H9 (cell line): ENCODE results near the gene KRT85. TPM values are rescaled to one million over a fixed set of nuclear protein-coding genes. Genes with fewer than 3 reads are reported as not detected.

Source experiments
- DNase-seq: peaks from one replicate; pipeline ENCODE4 v3.0.0-alpha.2; 2017
- H2AFZ ChIP-seq: one replicate; pipeline ENCODE4 v1.6.1; 2013; ENCODE audit warnings: mild to moderate bottlenecking, low read length, control low read depth, moderate library complexity
- H2AK5ac ChIP-seq: 2 replicates; pipeline ENCODE4 v1.6.1; 2013; ENCODE audit warnings: low read length, control low read depth, mixed read lengths; ENCODE audit not compliant: insufficient read length
- H2BK120ac ChIP-seq: one replicate; pipeline ENCODE4 v1.6.1; 2013; ENCODE audit warnings: low read depth, mild to moderate bottlenecking, low read length, control low read depth, inconsistent platforms; ENCODE audit not compliant: poor library complexity, severe bottlenecking
- H2BK12ac ChIP-seq: 2 replicates; pipeline ENCODE4 v1.6.1; 2013; ENCODE audit warnings: low read length, control low read depth, mixed read lengths, low read depth; ENCODE audit not compliant: insufficient read length
- H2BK15ac ChIP-seq: 2 replicates; pipeline ENCODE4 v1.6.1; 2013; ENCODE audit warnings: low read depth, low read length, control low read depth
- H2BK20ac ChIP-seq: one replicate; pipeline ENCODE4 v1.6.1; 2013; ENCODE audit warnings: low read depth, mild to moderate bottlenecking, low read length, control low read depth, inconsistent platforms; ENCODE audit not compliant: poor library complexity, severe bottlenecking
- H2BK5ac ChIP-seq: 2 replicates; pipeline ENCODE4 v1.6.1; 2013; ENCODE audit warnings: low read length, control low read depth, mixed read lengths; ENCODE audit not compliant: insufficient read length
- H3K14ac ChIP-seq: 2 replicates; pipeline ENCODE4 v1.6.1; 2013; ENCODE audit warnings: low read length, control low read depth; ENCODE audit not compliant: insufficient read depth
- H3K18ac ChIP-seq: 2 replicates; pipeline ENCODE4 v1.6.1; 2013; ENCODE audit warnings: low read depth, mild to moderate bottlenecking, mixed read lengths, low read length, control low read depth; ENCODE audit not compliant: insufficient read length
- H3K23ac ChIP-seq: 2 replicates; pipeline ENCODE4 v1.6.1; 2013; ENCODE audit warnings: low read length, control low read depth, mixed read lengths, low read depth; ENCODE audit not compliant: insufficient read length
- H3K23me2 ChIP-seq: 2 replicates; pipeline ENCODE4 v1.6.1; 2013; ENCODE audit warnings: low read depth, mild to moderate bottlenecking, mixed read lengths, low read length, control low read depth; ENCODE audit not compliant: insufficient read length, poor library complexity, severe bottlenecking
- H3K27ac ChIP-seq: 2 replicates; pipeline ENCODE4 v1.5.1; 2013; ENCODE audit warnings: low read length, control low read depth, mixed read lengths, low read depth; ENCODE audit not compliant: insufficient read length
- H3K27me3 ChIP-seq: 2 replicates; pipeline ENCODE4 v1.6.1; 2013; ENCODE audit warnings: low read length, control low read depth, inconsistent platforms; ENCODE audit not compliant: insufficient read depth
- H3K4ac ChIP-seq: 2 replicates; pipeline ENCODE4 v1.6.1; 2013; ENCODE audit warnings: low read depth, mild to moderate bottlenecking, control low read depth, inconsistent platforms, low read length, moderate library complexity
- H3K4me1 ChIP-seq: 2 replicates; pipeline ENCODE4 v1.6.1; 2013; ENCODE audit warnings: low read length, control low read depth, inconsistent platforms; ENCODE audit not compliant: insufficient read depth
- H3K4me2 ChIP-seq: 2 replicates; pipeline ENCODE4 v1.6.1; 2013; ENCODE audit warnings: low read length, control low read depth, mixed read lengths; ENCODE audit not compliant: insufficient read length, insufficient read depth
- H3K56ac ChIP-seq: 2 replicates; pipeline ENCODE4 v1.6.1; 2013; ENCODE audit warnings: low read depth, mild to moderate bottlenecking, mixed read lengths, low read length, control low read depth; ENCODE audit not compliant: insufficient read length
- H3K79me1 ChIP-seq: 2 replicates; pipeline ENCODE4 v1.6.1; 2013; ENCODE audit warnings: low read depth, mild to moderate bottlenecking, moderate library complexity, low read length, control low read depth, inconsistent platforms; ENCODE audit not compliant: insufficient read depth, poor library complexity, severe bottlenecking
- H3K79me2 ChIP-seq: 2 replicates; pipeline ENCODE4 v1.6.1; 2013; ENCODE audit warnings: low read length, control low read depth, inconsistent platforms; ENCODE audit not compliant: insufficient read depth
- H3K9ac ChIP-seq: 2 replicates; pipeline ENCODE4 v1.6.1; 2013; ENCODE audit warnings: low read length, control low read depth, mixed read lengths; ENCODE audit not compliant: insufficient read length; ENCODE audit errors: extremely low read depth
- H3K9me3 ChIP-seq: one replicate; pipeline ENCODE4 v1.6.1; 2013; ENCODE audit warnings: low read depth, low read length, inconsistent platforms; ENCODE audit not compliant: control insufficient read depth
- H3T11ph ChIP-seq: one replicate; pipeline ENCODE4 v1.6.1; 2013; ENCODE audit warnings: mild to moderate bottlenecking, low read length, control low read depth, inconsistent platforms
- H4K20me1 ChIP-seq: one replicate; pipeline ENCODE4 v1.6.1; 2013; ENCODE audit not compliant: control insufficient read depth, insufficient read length, insufficient read depth
- H4K5ac ChIP-seq: 2 replicates; pipeline ENCODE4 v1.6.1; 2013; ENCODE audit warnings: low read depth, mild to moderate bottlenecking, mixed read lengths, low read length, control low read depth; ENCODE audit not compliant: insufficient read length
- H4K8ac ChIP-seq: replicated peaks from 2 replicates; pipeline ENCODE4 v1.6.1; 2013; ENCODE audit warnings: low read length, control low read depth, mixed read lengths, low read depth; ENCODE audit not compliant: insufficient read length
- H4K91ac ChIP-seq: 2 replicates; pipeline ENCODE4 v1.6.1; 2013; ENCODE audit warnings: low read depth, mild to moderate bottlenecking, moderate library complexity, mixed read lengths, low read length, control low read depth; ENCODE audit not compliant: insufficient read length
- H3K27ac Mint-ChIP-seq, 3 experiments: 2 replicates in 2 of 3; 3 replicates in 1 of 3; pipeline ENCODE4 v1.8.0; 2020 to 2021; ENCODE audit warnings: mixed read lengths in 3 of 3, mild to moderate bottlenecking in 1 of 3, moderate library complexity in 1 of 3
- H3K27me3 Mint-ChIP-seq: 2 replicates; pipeline ENCODE4 v1.8.0; 2021; ENCODE audit warnings: low read depth, mild to moderate bottlenecking, moderate library complexity, mixed read lengths
- H3K36me3 Mint-ChIP-seq, 3 experiments: 2 replicates in 2 of 3; 3 replicates in 1 of 3; pipeline ENCODE4 v1.8.0; 2020 to 2021; ENCODE audit warnings: low read depth in 3 of 3, mixed read lengths in 3 of 3; ENCODE audit not compliant: insufficient read depth in 1 of 3
- H3K4me1 Mint-ChIP-seq, 2 experiments: 2 replicates each; pipeline ENCODE4 v1.8.0; 2020; ENCODE audit warnings: mixed read lengths in 2 of 2
- H3K4me3 Mint-ChIP-seq, 2 experiments: 2 replicates in 1 of 2; 3 replicates in 1 of 2; pipeline ENCODE4 v1.8.0; 2020 to 2021; ENCODE audit warnings: mild to moderate bottlenecking in 2 of 2, mixed read lengths in 2 of 2, moderate library complexity in 1 of 2
- H3K9me3 Mint-ChIP-seq, 2 experiments: 2 replicates in 1 of 2; 3 replicates in 1 of 2; pipeline ENCODE4 v1.8.0; 2020; ENCODE audit warnings: mild to moderate bottlenecking in 2 of 2, mixed read lengths in 2 of 2, moderate library complexity in 1 of 2
- WGBS: extraction: QIAGEN DNeasy Blood & Tissue Kit; methylation state at CpG from one replicate; pipeline ENCODE4 v1.1.7; 2013; ENCODE audit warnings: missing lambda C conversion rate, low lambda C conversion rate, mixed read lengths; ENCODE audit not compliant: insufficient read length; ENCODE audit errors: extremely low coverage; 5-methylcytosine and 5-hydroxymethylcytosine counted together
- total RNA-seq: library from RNA; stranded (reverse); gene quantifications from 2 replicates; pipeline ENCODE4 v1.2.1, GENCODE V29; 2021
- TF ChIP-seq, protein P1 (sequence below): fragments of 200-600 bp; sonication (generic); conservative IDR thresholded peaks from 3 replicates; pipeline ENCODE4 v1.8.0; 2021; ENCODE audit warnings: antibody characterized with exemption, mild to moderate bottlenecking

Gene KRT85
- total RNA-seq, 1 experiment from 2014 or later: not detected

DNA sequence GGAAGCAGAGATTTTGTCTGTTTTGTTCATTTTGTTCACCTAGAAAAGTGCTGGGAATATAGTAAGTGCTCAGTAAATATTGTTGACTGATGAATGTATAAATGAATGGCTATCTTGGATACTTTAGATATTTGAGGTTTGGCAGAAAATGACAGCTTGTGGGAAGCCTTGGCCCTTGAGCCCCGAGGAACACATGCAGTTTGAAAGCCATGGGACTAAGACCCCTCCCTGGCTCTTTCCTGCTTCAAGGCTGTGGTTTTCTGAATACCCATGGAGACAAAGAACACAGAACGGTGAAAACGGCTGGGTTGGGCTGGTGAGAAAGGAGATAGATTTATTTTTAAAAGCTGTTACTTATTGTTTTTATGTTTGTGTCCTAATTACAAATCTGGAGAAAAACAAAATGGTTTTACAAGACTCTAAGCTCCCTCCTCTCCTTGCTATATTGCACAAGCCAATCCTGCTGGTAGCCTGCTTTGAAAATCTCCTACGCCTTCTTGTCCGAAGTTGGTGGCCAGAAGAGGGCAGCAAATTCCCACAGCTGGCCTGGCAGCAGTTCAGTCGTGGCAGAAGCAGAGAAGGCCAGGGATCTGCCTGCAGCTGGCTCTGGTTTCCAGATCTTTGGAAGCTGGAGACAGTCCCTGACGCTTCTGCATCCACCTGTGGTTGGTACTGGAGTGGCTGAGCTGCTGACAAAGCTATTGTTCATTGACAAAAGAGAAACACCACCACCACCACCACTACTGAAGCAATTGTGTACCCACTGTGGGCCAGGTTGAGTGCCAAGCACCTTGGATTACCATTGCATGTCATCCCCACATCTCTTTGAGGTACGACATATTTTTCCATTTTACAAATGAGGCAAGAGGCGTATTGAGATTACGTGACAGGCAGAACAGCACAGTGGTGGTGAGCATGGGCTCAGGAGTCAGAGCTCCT lies 5.2 kb upstream of the KRT85 start:
- Histone ChIP-seq H3K9ac (no peak overlapping the region), H4K91ac (no peak overlapping the region), H2AFZ (no peak overlapping the region), H3K18ac (no peak overlapping the region), H3K23me2 (no peaks in the 10 kb centered on the region), H3K23ac (no peak overlapping the region), H3K56ac (no peak overlapping the region), H2AK5ac (no peak overlapping the region), H3K79me2 (no peaks in the 10 kb centered on the region), H3K27me3 (no peaks in the 10 kb centered on the region), H3K4me1 (no peaks in the 10 kb centered on the region), H3K27ac (no peak overlapping the region), H4K5ac (no peak overlapping the region), H3T11ph (no peak overlapping the region), H3K79me1 (no peaks in the 10 kb centered on the region), H4K20me1 (no peaks in the 10 kb centered on the region), H2BK12ac (no peak overlapping the region), H3K14ac (no peak overlapping the region), H2BK15ac (no peak overlapping the region), H2BK120ac (no peak overlapping the region), H3K9me3 (no peaks in the 10 kb centered on the region), H4K8ac (no peak overlapping the region), H3K4ac (no peak overlapping the region), H2BK20ac (no peak overlapping the region), H3K4me2 (no peak overlapping the region), H2BK5ac (no peak overlapping the region)
- Mint-ChIP-seq H3K4me3 (no peak overlapping the region), H3K27me3 (peaks cover 8% of the 10 kb centered on the region), H3K36me3 (no peaks in the 10 kb centered on the region; a peak in 1 of 7 replicates), H3K27ac (no peak overlapping the region), H3K4me1 (peaks cover 0 to 11% of the 10 kb centered on the region in 2 experiments; a peak in 2 of 4 replicates), H3K9me3 (no peaks in the 10 kb centered on the region)
- peak; percentile 88 for DNase-seq
- no CpG with 5 or more reads among the region's 10 CpGs for WGBS
- TF ChIP-seq, protein P1, sequence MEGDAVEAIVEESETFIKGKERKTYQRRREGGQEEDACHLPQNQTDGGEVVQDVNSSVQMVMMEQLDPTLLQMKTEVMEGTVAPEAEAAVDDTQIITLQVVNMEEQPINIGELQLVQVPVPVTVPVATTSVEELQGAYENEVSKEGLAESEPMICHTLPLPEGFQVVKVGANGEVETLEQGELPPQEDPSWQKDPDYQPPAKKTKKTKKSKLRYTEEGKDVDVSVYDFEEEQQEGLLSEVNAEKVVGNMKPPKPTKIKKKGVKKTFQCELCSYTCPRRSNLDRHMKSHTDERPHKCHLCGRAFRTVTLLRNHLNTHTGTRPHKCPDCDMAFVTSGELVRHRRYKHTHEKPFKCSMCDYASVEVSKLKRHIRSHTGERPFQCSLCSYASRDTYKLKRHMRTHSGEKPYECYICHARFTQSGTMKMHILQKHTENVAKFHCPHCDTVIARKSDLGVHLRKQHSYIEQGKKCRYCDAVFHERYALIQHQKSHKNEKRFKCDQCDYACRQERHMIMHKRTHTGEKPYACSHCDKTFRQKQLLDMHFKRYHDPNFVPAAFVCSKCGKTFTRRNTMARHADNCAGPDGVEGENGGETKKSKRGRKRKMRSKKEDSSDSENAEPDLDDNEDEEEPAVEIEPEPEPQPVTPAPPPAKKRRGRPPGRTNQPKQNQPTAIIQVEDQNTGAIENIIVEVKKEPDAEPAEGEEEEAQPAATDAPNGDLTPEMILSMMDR: peak; percentile 87
